ENCODE measurements around the gene ISG15. TPM values are rescaled to one million over a fixed set of nuclear protein-coding genes. Genes with fewer than 3 reads are reported as not detected.
"Not testable (repeated sequence)": the region's sequence is repeated elsewhere in the genome, so short reads cannot be mapped to it uniquely, and the experiment has no call there.

Gene ISG15
- total RNA-seq, 1 experiment from 2014 or later: 100.0 TPM

DNA sequence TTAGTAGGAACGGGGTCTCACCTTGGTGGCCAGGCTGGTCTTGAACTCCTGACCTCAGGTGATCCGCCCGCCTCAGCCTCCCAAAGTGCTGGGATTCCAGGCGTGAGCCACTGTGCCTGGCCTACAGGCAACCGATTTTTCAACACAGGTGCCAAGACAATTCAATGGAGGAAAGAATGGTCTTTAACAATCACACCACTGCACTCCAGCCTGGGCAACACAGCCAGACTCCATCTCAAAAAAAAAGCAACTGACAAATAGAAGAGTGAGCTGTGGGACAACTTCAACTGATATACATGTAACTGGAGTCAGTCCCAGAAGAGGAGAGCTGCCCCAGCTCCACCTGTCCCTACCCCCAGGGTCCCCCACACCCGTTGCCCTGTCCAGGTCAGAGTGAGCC lies 18.8 kb upstream of the ISG15 start:
- not testable (repeated sequence) for DNase-seq (ENCODE audit: low spot score)

GRCh38 chr1:995665-996633 lies 17.3 kb upstream of the ISG15 start:
- no peak for DNase-seq (ENCODE audit: low spot score)

DNA sequence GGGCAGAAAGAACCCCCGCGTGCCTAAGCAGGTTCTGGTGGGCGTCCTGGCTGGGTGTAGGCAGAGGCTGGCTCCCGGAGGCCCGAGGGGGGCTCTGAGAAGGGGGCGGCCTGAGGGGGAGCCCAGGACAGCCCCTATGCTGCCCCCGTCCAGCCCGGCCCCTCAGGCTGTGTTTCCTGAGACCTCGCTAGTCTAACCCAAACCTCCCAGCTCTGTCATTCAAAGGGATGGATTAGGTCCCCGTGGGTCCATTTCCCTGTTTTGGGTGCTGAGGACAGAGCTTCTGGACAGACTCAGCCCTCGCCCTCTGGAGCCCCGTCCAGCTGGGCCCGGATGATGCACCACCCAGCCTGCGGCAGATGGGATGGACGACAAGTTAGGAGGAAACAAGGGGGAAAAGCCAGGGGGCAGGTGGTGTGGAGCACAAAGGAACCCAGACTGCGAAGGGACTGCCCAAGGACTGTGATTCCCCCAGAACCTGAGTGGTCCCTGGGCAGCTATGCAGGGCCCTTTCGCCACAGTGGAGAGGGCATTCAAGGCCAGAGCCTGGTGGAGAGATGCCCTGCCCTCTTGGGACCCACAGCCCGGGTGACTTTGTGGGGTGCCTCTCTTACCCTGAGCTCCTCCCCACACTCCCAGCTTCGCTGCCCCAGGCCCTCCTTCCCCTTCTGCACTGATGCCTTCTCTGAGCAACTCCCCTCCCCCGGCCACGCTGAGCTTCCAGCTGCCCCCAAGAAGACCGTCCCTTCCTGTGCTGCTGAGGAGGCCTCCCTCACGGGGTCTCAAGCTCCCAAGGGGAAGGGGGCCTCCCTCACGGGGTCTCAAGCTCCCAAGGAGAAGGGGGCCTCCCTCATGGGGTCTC lies 16.2 kb upstream of the ISG15 start:
- DNase-seq (ENCODE audit: low spot score): no peak

- no peak for DNase-seq (ENCODE audit: low spot score)
Measured at GRCh38 chr1:997713-997992, 15.6 kb upstream of the ISG15 start.

DNA sequence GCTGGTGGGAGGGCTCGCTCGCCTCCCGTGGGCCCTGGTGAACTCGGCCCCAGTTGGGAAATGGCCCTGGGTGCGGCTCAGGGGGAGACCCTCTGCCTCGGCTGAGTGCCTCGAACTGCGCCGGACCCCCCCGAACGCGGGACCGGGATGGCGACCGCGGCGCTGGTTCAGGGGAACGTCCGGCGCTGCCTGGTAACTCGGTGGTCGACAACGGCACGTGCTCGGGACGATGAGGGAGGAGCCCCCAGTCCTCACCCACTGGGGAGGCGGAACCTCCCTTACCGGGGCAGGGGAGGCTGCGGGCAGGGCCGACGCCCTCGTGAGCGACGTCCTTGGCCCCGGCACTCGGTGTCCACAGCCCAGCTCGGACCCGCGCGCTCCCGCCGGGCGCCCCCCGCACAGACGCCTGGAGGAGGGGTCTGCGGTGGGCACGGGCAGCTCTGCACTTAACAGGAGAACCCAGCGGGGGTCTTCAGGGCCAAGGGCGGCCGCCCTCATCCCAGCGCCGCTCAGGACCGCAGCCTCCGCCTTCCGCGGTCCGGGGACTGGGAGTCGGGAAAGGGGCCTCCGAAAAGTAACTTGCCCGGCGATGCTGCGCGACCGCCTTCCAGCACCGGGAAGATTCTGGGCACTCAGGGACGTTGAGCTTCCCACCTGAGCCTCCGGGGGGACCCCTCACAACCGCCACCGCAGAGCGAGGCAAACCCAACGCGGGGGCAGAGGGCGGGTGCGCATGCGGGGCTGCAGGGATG lies 15.1 kb upstream of the ISG15 start:
- DNase-seq (ENCODE audit: low spot score): no peak

DNA sequence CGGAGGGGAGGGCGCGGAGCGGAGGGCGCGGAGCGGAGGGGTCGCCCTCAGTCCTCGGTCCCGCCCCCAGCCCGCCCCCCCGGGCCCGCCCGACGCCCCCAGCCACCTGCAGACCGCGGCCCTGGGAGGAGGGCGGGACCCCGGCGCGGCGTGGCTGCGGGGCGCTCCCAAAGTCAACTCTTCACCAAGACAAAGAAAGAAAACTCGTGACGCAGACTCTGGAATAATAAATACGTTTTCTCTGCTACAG lies 14.6 kb upstream of the ISG15 start:
- no peak for DNase-seq (ENCODE audit: low spot score)

DNA sequence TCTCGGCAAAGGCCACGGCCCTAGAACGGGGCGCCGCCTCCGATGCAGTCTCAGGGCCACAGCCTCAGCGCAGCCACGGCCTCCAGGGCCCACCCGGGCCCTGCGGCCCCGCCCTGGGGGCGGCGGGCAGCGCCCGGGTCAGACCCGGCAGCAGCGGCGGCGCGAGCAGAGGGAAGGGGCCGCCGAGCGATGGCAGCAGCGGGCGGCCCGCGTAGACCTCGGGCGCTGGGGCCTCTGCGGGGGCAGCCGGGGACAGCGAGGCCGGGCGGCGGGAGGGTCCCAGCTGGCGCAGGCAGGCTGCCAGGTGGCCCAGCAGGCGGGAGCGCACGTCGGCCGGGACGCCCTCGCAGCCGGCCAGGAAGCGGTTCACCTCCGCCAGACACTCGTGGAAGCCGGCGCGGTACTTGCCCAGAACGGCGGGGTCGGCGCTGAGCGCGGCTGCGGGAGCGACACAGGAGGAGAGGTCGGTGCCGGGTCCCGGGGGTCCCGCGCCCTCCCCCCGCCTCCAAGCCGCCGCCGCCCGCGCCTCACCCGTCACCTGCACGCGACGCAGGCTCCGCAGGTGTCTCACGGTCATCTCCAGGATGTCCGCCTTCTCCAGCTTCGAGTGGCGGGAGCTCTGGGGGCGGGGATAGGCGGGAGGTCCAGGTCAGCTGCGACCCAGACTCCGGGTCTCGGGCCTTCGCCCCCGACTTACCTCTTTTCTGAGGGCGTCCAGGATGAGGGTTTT lies 14.1 kb upstream of the ISG15 start:
- DNase-seq (ENCODE audit: low spot score): no peak

- peak; percentile 69 for DNase-seq (ENCODE audit: low spot score)
Measured at GRCh38 chr1:999725-1000356, 13.5 kb upstream of the ISG15 start, which contains the start of gene HES4. TSS of gene HES4 (minus strand) at chr1:1000097. CDS start at chr1:999973, 124 bp downstream.

DNA sequence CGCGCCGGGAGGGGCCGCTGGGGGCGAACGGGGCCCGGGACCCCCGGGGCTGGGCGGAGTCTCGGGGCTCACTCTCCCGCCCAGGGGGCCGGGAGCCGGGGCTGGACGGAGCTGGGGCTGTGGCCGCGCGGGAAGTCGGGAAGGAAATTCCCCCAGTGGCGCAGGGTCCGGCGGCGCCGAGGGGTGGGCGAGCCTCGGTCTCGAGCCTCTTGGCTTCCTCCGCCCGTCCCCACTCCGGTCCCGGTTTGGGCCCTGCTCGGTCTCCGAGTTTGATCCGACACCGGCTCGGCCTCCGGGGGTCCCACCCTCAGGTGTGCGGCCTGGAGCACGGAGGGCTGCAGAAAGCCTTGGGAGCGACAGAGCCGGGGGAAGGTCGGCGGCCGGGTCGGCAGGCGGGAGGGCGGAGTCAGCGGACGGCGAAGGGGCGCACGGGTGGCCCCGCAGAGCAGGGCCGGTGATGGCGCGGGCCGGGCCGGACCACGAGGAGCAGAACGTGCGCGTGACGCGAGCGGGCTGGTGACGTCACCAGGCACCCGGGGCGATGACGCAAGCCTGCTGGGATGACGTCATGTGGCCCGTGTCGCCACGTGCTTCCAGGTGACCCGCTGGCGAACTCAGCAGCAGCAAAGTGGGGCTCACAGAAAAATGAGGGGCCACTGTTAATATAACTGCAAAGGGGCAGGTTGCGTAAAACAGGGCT lies 12.8 kb upstream of the ISG15 start:
- DNase-seq (ENCODE audit: low spot score): peak; percentile 51

GRCh38 chr1:1001057-1001783 lies 12.1 kb upstream of the ISG15 start:
- no peak for DNase-seq (ENCODE audit: low spot score)

DNA sequence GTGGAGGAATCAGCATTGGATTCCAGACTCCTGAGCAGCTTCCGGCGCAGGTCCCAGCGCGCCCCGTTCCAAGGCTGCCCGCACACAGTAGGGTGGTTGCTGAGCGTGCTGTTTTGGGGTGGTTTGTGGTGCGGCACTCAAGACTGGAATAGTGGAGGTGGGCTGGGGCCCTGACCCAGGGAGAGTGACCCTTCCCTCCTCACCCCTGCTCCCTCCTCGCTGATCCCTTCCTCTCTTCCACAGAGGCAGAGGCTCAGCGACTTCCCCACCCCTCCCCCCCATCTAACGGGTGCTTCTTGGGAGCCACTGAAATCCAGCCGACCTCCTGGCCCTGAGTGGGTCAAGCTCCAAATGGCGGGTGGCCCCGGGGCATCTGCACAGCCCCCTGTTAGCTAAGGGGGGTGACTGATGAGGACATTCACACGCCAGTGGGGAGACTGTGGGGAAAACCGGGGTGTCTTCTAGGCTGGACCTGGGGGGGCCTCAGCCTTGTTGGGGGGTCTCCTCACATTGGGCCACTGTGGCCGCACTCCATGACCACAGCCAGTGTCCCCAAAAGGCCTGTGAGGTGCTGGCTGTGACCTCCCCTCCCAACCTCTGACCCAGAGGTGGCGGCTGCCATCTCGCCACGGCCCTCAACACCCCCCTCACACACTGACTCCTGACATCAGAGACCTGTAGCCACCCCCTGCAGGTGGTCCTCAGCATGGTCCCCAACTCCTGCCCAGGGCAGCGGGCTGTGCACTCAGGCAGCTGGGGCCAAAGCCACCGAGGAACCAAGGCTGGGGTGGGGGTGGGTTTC lies 9.5 kb upstream of the ISG15 start:
- no peak for DNase-seq (ENCODE audit: low spot score)

- DNase-seq (ENCODE audit: low spot score): no peak
Measured at GRCh38 chr1:1004420-1004779, 8.9 kb upstream of the ISG15 start.

GRCh38 chr1:1004780-1005697 lies 8.3 kb upstream of the ISG15 start:
- peak; percentile 65 for DNase-seq (ENCODE audit: low spot score)

DNA sequence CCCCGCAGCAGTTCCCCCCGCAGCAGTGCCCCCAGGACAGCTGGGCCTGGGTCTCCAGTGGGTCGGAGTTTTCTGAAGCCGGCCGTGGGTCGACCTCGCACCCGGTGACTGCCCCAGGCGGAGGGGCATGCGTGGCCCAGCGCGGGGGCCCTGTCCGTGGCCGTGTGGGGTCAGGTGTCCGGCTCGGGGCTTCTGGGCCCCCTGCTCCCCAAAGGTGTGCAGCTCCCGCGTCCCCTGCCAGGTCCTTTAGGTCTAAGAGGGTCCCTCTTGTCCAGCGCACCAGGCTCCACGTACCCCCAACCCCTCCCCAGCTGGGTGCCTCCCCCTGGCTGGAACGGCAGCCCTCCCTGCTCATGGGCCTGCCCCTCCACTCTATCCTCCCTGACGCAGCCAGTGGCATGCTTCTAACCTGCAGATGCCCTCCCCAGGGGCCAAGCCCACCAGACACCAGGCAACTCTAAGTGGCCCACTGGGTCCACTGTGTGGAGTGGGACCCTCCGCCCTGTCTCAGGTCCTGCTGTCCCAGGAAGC lies 7.5 kb upstream of the ISG15 start:
- no peak for DNase-seq (ENCODE audit: low spot score)

DNA sequence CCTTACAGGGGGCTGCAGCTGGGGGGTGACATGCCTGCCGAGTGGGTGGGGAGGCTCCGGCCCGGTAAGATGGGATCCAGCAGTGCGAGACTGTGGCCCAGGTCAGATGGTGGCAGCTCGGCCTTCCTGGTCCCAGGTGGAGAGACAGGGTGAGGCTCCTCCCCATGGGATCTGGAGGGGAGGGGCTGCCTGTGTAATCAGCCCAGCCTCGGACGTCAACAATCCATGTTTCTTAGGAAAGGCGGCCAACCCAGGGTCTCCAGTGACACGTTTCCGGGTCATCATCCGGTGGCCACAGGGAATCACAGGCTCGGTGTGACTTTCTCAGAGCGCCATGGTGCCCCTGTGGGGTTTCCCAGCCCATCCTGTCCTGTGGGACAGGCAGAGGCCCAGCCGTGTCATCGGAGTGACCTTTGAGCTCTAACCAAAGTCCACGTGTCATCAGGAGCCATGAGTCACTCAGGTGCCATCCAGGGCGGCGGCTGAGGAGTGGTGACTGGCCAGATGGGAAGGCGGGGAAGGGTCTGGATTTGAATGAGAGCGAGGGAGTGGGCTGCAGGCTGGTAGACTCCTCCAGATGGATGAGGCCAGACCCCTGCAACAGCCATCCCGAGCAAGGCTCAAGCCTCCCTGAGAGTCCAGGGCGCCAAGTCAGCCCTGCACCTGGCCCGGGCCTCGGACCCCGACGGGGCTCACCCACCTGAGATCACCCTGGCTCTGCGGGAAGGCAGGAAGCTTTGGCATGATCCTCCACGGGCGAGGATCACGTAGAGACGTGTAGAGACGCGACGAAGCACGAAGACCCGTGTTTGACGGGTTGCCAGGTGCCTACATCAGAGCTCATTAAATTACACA lies 6.8 kb upstream of the ISG15 start:
- DNase-seq (ENCODE audit: low spot score): no peak

DNA sequence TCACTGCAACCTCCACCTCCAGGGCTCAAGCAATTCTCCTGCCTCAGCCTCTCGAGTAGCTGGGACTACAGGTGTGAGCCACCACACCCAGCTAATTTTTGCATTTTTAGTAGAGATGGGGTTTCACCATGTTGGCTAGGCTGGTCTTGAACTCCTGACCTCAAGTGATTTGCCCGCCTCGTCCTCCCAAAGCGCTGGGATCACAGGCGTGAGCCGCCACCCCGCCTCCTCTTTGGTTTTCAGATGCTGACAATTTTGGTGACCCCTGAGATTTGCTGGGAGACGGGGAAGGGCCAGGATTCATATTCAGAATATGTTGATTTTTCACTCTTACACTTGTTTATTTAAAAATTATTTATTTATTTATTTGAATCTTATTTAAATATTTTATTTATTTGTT lies 3.2 kb upstream of the ISG15 start:
- not testable (repeated sequence) for DNase-seq (ENCODE audit: low spot score)

Data from A172 (cell line).